DMS114 treated with DMSO at 0.1 percent for 48 hours (cell line): ENCODE results near the gene ZNF329.
"Not testable (repeated sequence)": the region's sequence is repeated elsewhere in the genome, so short reads cannot be mapped to it uniquely, and the experiment has no call there.

Experiments used
- DNase-seq: peaks from one replicate; lab custom pipeline; 2025; ENCODE audit not compliant: unreplicated experiment; lab: John Stamatoyannopoulos, UW

The ZNF329 gene

DNA sequence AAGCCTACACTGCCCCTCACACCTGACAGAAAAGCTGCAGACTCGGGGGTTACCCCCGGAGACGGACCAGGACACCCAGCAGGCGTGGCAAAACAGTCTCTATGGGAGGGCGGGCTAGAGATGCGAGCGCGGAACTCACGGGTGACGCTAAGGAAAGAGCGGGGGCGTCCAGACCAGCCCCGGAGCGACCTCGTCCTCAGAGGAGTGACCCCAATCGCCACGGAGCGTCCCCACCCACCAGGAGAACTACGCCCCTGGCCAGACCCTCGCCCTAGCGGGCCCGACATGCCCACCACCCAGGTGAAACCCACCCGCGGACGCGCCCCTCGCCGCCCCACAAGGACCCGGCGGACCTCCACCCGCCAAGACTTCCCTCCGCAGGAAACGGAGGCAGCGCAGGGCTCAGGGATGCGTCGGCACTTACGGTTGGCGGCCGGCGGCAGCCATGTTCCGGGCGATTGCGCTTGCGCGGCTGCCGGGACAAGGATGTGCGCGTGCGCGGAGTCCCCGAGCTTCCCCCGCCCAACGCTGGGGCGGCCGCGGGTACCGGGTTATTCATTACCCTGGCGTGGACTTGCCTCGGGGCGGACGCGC, at the start of gene ZNF329:
Gene ZNF329 (minus strand): TSS at position 462 of the 594 bp plus-strand sequence. CDS start 21,286 bp downstream, outside the sequence.
- no peak for DNase-seq

DNA sequence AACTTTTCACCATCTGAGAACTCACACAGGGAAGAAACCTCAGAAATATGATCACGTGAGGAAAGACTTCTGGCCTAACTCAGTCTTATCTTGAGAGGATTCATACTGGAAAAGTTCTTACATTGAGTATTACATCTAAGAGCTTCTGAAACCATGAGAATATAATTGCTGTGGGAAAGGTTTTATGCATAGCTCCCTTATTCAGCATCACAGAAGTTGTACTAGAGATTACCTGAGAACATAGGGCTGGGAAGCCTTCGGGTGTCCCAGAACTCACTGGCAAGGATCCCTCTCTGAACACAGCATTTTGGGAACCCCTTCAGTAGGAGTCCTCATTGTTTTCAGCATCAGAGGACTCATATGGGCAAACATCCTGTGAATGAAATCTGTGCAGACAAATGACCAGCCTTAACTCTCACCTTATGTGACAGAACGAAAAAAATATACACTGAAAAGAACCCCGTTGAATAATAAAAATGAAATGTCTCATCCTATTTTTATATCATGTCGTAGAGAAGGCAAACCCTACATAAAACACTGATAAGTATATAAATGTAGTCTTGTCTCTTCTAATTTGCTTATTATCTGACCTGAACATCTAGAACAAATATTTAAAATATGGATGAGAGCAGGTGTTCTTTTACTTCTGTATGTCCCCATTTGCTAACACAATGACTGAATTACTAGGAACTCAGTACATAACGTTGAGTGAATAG, 46.5 kb upstream of the ZNF329 start:
- no peak for DNase-seq

DNA sequence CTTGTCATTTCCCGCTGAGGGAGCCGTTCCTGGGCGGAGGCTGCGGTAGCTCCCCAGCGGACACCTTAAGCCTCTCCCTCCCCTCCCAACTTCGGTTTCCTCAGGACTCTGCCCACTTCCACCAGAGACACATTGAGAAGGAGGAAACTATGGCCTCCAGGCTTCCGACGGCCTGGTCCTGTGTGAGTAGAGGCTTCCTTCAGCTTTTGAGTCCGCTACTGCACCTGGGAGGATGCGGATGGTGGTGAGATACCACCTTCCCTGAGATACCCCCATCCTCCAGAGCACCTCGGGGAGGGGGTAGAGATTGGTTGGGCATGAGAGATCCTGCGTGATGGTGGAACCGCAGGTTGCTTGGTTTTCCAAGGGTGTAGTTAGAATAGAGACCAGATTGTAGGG, 33.2 kb upstream of the ZNF329 start:
- DNase-seq = no peak

DNA sequence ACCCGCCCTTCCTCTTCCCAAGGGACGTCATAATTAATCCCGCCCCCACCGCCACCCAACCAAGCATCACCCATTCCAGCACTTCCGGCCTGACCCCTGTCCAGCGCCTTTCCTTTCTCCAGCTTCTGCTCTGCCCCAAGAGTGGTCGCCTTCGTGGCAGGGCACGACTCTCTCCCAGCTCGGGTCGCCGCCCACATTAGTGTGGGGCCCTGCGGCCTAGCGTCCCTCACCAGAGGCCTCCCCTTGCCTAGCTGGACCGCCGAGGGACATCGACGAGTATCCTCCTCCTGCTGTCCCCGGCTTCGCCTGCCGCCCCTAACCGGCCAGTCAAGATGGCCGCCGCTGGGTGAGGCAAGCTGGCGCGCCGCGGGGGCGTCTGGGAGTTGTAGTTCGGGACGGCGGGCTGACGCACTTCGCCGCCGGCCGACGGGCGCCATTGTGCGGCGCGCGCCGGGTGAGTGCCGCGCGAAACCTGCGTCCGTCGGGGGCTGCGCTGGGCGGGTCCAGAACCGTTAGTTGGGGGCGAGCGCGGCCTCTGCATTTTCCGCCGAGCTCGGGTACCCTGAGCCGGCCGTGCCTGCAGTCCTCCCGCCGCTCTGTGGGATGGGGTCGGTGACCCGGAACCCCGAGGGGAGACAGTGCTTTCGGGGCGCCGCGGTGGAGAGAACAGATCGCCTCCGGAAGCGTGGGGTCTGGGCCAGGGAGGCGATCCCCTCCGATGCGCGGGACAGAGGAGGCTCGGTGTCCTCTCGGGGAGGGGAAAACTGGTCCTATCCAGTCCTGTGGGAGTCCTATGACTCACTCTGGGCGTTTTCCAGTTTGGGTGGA, 32.6 kb upstream of the ZNF329 start, which contains the start of gene ZNF274:
Gene ZNF274 (plus strand): TSS at position 73 of the 828 bp plus-strand sequence. CDS start 905 bp downstream, outside the sequence.
- DNase-seq = peak; percentile 89

DNA sequence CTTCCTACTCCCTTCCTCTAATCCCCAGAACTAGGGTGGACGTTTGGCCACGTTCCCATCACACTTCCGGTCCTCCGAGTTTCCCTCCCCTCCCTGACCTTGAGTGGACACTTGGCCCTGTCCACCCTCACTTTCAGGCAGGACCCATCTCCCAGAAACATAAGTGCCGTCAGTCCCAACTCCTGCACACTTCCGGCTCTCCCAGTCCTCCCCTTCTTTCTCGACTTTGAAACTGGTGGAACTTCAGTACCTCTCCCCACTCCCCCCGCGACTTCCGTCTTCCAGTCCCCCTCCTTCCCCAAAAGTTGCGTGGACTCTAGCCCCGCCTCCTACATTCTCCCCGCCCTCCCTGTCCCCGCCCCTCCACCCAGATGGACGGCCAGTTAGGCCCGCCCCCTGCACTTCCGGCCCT, 32.0 kb upstream of the ZNF329 start:
- peak; percentile 80 for DNase-seq

DNA sequence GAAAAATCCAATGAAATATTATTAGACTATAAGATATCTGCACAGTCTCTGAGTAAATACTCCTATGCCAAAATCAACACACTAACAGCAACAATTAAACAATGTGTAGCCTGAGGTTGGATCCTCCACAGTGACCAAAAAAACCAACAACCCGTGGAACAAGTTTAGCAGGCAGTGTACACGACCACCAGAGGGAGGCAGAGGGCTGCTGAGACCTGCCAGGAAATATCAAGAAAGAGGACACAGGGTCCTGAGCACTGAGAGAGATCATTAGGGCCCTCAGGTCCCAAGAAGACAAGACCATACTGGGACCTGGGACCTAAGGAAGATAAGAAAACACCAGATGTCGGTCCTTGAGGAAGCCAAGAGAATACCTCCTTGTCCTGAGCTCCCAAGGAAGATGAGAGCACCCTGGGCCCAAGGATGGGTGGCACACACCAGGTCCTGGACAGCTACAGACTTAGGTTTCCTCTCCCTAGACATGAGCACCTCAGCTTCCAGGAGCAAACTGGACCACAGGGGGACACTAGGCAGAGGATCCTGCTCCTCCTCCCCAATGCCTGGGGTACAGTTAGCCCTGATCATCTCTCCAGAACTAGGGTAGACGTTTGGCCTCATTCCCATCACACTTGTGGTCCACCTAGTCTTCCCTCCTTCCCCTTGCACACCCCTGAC, 31.4 kb upstream of the ZNF329 start:
- peak; percentile 32 for DNase-seq

DNA sequence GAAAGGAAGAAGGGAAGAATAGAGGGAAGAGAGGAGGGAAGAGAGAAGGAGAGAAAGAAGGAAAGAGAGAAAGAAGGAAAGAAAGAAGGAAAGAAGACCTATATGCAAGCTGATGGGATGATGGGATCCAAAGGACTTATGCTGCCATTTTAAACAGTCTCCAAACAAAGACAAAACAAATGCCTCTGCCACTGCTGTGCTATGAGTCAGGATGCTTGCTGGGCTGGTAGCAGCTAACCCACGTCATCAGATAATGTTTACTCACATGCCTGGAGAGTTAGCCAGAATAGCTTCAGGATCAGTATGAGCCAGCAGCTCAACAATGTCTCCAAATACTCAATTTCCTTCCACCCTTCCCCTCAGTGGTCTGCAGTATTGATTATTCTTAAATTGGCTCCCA, 20.3 kb upstream of the ZNF329 start:
- no peak for DNase-seq

DNA sequence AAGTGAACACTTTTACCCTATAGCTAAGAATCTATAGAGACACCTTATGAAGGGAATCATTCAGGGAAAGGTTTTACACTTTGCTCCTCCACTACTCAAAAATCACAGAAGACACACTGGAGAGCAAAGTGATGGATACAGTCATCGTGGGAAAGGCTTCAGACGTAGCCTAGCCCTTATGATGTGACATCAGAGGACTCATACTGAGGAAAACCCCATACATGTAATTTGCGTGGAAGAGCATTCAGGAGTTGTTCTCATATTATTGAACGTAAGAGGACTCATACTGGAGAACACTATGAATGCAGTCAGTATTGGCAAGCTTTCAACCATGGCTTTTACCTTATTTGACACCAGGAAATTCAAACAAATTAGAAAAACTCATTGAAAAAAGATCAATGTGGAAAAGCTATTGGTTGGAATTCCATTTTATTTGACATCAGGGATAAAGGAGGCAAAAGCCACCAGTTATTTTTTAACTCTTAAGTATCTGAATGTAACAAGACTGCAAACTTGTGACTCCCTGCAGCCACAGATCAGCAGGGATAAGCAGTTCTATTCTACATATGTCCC, 16.2 kb upstream of the ZNF329 start:
- DNase-seq = no peak

DNA sequence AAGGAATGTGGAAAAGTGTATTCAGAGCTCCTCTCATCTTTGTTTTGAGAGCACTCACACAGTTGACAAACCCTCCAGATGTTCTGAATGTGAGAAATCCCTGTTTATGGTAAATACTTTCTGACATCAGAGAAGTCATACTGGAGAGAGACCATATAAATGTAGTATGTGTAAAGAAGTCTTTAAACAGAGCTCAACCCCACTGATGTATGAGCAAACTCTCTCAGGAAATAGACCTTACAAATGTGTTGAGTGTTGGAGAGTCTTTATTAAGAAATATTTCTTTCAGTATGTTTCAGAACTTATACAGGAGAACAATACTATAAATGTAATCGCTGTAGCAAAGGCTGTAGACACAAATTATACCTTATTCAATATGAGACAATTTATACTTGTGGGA, 15.7 kb upstream of the ZNF329 start:
- no peak for DNase-seq

DNA sequence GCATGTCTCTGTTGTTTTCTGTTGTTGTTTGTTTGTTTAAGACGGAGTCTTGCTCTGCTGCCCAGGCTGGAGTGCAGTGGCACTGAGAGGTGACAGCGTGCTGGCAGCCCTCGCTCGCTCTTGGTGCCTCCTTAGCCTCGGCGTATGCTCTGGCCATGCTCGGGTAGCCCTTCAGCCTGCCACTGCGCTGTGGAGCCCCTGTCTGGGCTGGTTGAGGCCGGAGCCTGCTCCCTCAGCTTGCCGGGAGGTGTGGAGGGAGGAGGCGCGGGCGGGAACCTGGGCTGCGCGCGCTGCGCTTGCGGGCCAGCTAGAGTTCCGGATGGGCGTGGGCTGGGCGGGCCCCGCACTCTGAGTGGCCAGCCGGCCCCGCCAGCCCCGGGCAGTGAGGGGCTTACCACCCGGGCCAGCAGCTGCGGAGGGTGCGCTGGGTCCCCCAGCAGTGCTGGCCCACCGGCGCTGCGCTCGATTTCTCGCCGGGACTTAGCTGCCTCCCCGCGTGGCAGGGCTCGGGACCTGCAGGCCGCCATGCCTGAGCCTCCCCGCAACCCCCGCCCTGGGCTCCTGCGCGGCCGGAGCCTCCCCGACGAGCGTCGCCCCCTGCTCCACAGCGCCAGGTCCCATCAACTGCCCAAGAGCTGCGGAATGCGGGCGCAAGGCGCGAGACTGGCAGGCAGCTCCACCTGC, 6.6 kb upstream of the ZNF329 start:
- no peak for DNase-seq

DNA sequence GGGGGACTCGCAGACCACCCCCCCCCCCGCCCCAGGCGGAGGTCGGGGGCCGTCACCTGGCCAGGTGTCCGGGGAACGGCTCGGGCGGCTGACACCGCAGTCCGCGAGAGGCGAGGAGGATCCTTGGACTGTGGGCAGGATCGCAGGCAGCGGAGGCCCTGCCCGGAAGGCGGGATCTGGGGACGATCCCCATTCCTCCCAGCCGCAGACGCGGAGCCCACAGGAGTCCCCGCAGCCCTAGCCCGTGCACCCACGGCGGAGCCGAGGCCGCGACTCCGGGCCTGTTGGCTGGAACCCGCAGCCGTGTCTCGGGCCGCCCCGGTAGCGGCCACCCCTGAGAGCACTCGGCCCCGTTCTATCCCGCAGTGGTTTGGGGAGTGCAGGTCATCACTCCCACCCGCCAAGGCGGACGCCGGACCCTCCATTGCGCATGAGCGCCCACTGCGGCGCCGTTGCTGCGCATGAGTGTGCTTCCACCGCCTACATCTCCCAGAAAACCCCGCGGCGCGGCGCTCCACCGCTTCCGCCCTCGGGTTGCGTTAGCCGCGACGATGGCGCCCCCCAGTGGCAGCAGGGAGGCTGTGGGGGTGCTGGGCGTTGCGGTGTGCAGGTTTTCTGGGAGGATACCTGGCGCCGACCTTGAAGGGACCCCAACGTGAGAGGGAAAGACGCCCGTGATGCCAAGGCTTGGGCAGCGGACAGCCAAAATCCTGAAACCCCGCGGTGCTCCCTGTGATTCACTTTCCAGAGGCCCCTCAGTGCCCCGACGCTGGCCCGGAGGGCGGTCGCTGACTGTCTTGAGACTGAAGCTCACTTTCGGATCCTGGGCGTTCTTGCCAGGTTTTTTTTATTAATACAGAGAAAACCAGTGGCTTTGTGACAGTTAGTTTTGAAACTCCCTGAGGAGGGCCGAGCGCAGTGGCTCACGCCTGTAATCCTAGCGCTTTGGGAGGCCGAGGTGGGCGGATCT, 4.4 kb upstream of the ZNF329 start:
- DNase-seq = peak; percentile 88

DNA sequence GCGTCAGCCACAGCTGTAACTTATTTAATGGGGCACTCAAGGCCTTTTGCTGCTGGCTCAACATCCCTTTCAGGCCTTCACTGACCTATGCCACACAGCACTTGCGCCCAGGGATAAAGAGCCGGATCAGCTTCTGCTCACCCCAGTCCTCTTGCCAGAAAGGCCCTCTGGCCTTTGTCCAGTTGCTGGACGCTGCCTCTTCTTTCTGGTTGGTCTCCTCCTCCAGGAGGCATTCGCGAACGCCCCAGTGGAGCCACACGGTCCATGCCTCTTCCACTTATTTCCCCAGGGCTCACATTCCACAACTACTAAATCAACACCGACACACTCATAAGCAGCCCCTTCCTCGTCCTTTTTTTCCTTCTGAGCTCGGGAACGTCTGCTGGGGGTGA, 3.7 kb upstream of the ZNF329 start:
- no peak for DNase-seq

DNA sequence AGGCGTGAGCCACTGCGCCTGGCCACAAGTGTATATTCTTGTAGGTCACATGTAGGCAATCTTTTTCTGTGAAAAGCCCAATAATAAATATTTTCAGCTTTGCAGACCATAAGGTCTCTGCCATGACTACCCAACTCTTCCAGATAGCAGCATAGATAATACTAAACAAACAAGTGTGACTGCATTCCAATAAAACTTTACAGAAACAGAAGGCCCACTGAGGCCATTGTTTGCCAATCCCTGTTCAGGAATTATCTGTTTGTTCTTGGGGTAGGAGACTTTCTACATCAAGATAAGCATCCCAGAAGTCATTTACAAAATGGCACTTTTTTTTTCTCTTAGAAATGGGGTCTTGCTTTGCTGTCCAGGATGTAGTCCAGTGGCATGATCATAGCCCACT, 2.8 kb upstream of the ZNF329 start:
- DNase-seq = no peak

DNA sequence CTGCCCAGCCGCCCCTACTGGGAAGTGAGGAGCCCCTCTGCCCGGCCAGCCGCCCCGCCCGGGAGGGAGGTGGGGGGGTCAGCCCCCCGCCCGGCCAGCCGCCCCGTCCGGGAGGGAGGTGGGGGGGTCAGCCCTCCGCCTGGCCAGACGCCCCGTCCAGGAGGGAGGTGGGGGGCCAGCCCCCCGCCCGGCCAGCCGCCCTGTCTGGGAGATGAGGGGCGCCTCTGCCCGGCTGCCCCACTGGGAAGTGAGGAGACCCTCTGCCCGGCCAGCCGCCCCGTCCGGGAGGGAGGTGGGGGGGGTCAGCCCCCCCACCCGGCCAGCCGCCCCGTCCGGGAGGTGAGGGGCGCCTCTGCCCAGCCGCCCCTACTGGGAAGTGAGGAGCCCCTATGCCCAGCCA, 3.1 kb downstream of the ZNF329 start:
- DNase-seq = not testable (repeated sequence)

DNA sequence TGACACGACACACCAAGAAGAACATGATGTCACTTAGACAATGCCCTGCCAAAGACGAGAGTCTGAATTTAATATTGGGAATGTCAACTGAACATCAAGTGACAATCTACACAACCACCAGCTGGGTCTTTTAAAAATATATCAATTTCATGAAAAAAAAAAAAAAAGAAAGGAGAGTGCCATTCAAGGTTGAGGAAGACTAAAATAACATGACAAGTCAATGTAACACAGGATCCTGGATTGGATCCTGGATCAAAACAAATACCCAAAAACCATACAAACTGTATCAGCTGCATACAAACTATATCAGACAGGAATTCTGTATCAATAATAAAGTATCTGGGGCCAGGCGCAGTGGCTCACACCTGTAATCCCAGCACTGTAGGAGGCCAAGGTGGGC, 4.7 kb downstream of the ZNF329 start:
- no peak for DNase-seq

DNA sequence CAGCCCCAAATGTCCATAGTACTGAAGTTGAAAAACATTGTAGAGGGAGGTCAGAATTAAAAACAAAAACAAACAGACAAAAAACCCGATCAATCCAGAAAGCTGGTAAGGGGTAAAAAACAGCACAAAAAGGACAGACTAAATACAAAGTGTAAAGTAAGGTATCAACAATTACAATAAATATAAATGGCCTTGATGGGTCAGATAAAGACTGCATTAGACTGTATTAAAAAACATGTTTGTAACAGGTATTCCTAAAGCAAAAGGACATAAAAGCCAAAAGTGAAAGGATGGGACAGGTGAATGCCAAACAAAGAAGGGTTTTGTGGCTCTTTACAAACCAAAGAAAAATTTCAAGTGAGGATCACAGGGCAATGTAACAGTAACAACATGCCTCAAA, 16.3 kb downstream of the ZNF329 start:
- DNase-seq = no peak

DNA sequence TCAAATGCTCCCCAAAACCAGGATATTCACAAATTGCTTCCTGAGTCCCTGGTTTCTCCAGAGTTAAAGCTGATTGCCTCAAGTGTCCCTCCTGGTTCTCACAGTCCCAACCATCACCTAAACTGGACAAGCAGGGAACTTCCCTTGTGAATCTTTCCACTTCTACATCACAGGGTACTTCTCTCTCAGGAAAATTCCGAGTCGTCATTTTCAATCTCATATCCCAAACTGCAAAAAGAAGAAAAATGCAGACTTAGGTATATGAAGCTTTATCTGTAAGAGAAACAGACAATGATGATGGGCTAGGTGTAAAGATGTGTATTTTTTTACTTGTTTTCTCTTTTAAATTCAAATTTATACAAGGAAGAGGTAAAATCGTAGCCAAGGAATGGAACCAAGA, 21.3 kb downstream of the ZNF329 start:
- no peak for DNase-seq

DNA sequence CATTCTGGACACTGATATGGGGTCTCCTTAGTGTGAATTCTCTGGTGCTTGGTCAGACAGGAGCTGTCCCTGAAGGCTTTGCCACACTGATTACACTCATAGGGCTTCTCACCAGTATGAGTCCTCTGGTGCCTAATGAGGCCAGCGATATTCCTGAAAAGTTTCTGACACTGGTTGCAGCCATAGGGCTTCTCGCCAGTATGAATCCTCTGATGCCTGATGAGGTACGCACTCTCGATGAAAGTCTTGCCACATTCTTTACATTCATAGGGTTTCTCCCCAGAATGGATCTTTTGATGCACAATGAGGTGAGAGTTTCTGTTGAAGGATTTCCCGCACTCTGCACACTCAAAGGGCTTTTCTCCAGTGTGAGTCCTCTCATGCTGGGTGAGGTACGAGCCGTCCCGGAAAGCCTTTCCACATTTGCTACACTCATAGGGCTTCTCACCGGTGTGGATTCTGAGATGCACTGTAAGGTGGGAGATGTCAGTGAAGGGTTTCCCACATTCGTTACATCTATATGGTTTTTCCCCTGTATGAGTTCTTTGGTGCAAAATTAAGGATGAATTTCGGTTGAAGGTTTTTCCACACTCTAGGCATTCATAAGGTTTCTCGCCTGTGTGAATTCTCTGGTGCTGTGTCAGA, 22.4 kb downstream of the ZNF329 start:
- no peak for DNase-seq

DNA sequence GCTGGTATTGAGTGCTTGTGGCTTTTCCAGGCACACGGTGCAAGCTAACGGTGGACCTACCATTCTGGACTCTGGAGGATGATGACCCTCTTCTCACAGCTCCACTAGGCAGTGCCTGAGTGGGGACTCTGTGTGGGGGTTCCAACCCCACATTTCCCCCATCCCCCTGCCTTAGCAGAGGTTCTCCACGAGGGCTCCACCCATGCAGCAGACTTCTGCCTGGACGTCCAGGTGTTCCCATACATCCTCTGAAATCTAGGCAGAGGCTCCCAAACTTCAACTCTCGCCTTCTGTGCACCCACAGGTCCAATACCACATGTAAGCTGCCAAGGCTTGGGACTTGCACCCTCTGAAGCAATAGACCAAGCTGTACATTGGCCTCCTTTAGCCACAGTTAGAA, 27.2 kb downstream of the ZNF329 start:
- no peak for DNase-seq
